HepG2 (cell line): Measurements from ENCODE around the gene SLC35B1. TPM values are rescaled to one million over a fixed set of nuclear protein-coding genes. Genes with fewer than 3 reads are reported as not detected.

ENCODE experiments used
- ARID4A ChIP-seq: sonication (generic); formaldehyde crosslinking; IDR thresholded peaks from 2 replicates; pipeline ENCODE4 v1.5.0; 2020; ENCODE audit warnings: mild to moderate bottlenecking, missing genetic modification reagents, borderline replicate concordance
- CHD4 ChIP-seq: fragments of 200-600 bp; sonication (generic); IDR thresholded peaks from 2 replicates; pipeline ENCODE4 v1.7.0; 2017; ENCODE audit warnings: mild to moderate bottlenecking, low read length, borderline replicate concordance
- E2F5 ChIP-seq: sonication (generic); formaldehyde crosslinking; conservative IDR thresholded peaks from 2 replicates; pipeline ENCODE4 v1.4.0; 2020; ENCODE audit warnings: missing genetic modification reagents
- EEA1 ChIP-seq: sonication (generic); formaldehyde crosslinking; IDR thresholded peaks from 2 replicates; pipeline ENCODE4 v1.5.1; 2020; ENCODE audit warnings: mild to moderate bottlenecking, missing genetic modification reagents, borderline replicate concordance
- MXD1 ChIP-seq: sonication (generic); formaldehyde crosslinking; IDR thresholded peaks from 2 replicates; pipeline ENCODE4 v1.4.0; 2020; ENCODE audit warnings: mild to moderate bottlenecking, missing genetic modification reagents
- NBN ChIP-seq: fragments of 450-650 bp; conservative IDR thresholded peaks from 2 replicates; pipeline ENCODE4 v1.6.1; 2017
- NFE2L1 ChIP-seq: sonication (generic); formaldehyde crosslinking; IDR thresholded peaks from 2 replicates; pipeline ENCODE4 v1.4.0; 2020; ENCODE audit warnings: missing genetic modification reagents, mild to moderate bottlenecking, borderline replicate concordance
- POLR2AphosphoS5 ChIP-seq: IDR thresholded peaks from 2 replicates; pipeline ENCODE4 v1.6.1; 2012; ENCODE audit warnings: low read depth, low read length
- SOX13 ChIP-seq, 3 experiments: fragments of 450-650 bp in 1 of 3; sonication (generic) in 1 of 3; formaldehyde crosslinking in 1 of 3; IDR thresholded peaks in 2 of 3; conservative IDR thresholded peaks in 1 of 3; 2 replicates each; pipeline versions ENCODE4 v1.5.0 to v1.6.1; 2016 to 2020; ENCODE audit warnings: antibody characterized with exemption in 1 of 3, mild to moderate bottlenecking in 1 of 3, missing compliant biosample characterization in 1 of 3, missing genetic modification reagents in 1 of 3, moderate library complexity in 1 of 3
- TEAD2 ChIP-seq: sonication (generic); formaldehyde crosslinking; IDR thresholded peaks from 2 replicates; pipeline ENCODE4 v1.9.0; 2021; ENCODE audit warnings: missing genetic modification reagents
- TOPORS ChIP-seq: sonication (generic); formaldehyde crosslinking; IDR thresholded peaks from 2 replicates; pipeline ENCODE4 v1.8.0; 2023; ENCODE audit warnings: mild to moderate bottlenecking, missing genetic modification reagents
- ZNF512B ChIP-seq: sonication (generic); formaldehyde crosslinking; IDR thresholded peaks from 2 replicates; pipeline ENCODE4 v1.5.1; 2020; ENCODE audit warnings: missing genetic modification reagents, mild to moderate bottlenecking, borderline replicate concordance
- ZNF543 ChIP-seq: sonication (generic); formaldehyde crosslinking; IDR thresholded peaks from 2 replicates; pipeline ENCODE4 v1.4.0; 2020; ENCODE audit warnings: mild to moderate bottlenecking, missing genetic modification reagents
- ZNF619 ChIP-seq: sonication (generic); formaldehyde crosslinking; IDR thresholded peaks from 2 replicates; pipeline ENCODE4 v1.4.0; 2020; ENCODE audit warnings: mild to moderate bottlenecking, missing genetic modification reagents
- ZNF709 ChIP-seq: sonication (generic); formaldehyde crosslinking; IDR thresholded peaks from 2 replicates; pipeline ENCODE4 v1.5.0; 2020; ENCODE audit warnings: mild to moderate bottlenecking, missing genetic modification reagents
- ZNF800 ChIP-seq: sonication (generic); formaldehyde crosslinking; IDR thresholded peaks from 2 replicates; pipeline ENCODE4 v1.4.0; 2020; ENCODE audit warnings: missing genetic modification reagents
- polyA plus RNA-seq, 8 experiments: library from polyadenylated mRNA; depleted of rRNA in 3 of 8; stranded (reverse) in 7 of 8; unstranded in 1 of 8; fragments of >200 nt; fragmentation: Illumina TruSeq in 4 of 8; extraction: Trizol in 4 of 8; gene quantifications; 2 replicates each; pipeline versions ENCODE4 v1.2.1 to v1.2.3, GENCODE V29; 2011 to 2016; ENCODE audit warnings: low read depth in 4 of 8, missing spikeins in 1 of 8, mixed read lengths in 1 of 8; ENCODE audit not compliant: insufficient read depth in 1 of 8
- total RNA-seq, 5 experiments: library from RNA; depleted of rRNA; stranded (reverse); fragments of >200 nt; fragmentation: Illumina TruSeq; extraction: Trizol; gene quantifications; 2 replicates each; pipeline ENCODE4 v1.2.3, GENCODE V29; 2016; ENCODE audit warnings: low read depth in 1 of 5

The SLC35B1 gene
- total and polyA plus RNA-seq, 2 of the 13 experiments (the other 11 are each of a cell fraction or from before 2014, with no cell fraction given) = 99.6 to 113 TPM

- peak; percentile 94 for TF ChIP-seq EEA1 (CRISPR knock-in tag)
- TF ChIP-seq ZNF512B (CRISPR knock-in tag) = peak; percentile 86; the same call in 1 of the 2 replicates
- peak; percentile 92; the same call in 1 of the 2 replicates for TF ChIP-seq ZNF800
- TF ChIP-seq CHD4 = no peak; the same call in 1 of the 2 replicates
- no peak; the same call in 1 of the 2 replicates for TF ChIP-seq SOX13 (IDR thresholded peaks at IDR 0.05)
- TF ChIP-seq SOX13 (CRISPR knock-in tag; conservative IDR thresholded peaks at IDR 0.05 in 1 of 2, IDR thresholded peaks at IDR 0.05 in 1 of 2) = peak in 1 of 2 experiments; percentile 66; a peak in 2 of 4 replicates
- peak; percentile 86; the same call in 1 of the 2 replicates for TF ChIP-seq NFE2L1 (CRISPR knock-in tag)
- TF ChIP-seq ARID4A (CRISPR knock-in tag) = peak; percentile 90
- TF ChIP-seq POLR2AphosphoS5 = peak; percentile 76
- TF ChIP-seq TEAD2 (CRISPR knock-in tag) = no peak; the same call in 1 of the 2 replicates
- peak; percentile 94 for TF ChIP-seq MXD1 (CRISPR knock-in tag)
- TF ChIP-seq ZNF709 (CRISPR knock-in tag) = peak; percentile 99
- peak; percentile 100 for TF ChIP-seq TOPORS (CRISPR knock-in tag)
- TF ChIP-seq E2F5 (CRISPR knock-in tag) = peak; percentile 63; the same call in 1 of the 2 replicates
- TF ChIP-seq ZNF619 (CRISPR knock-in tag) = no peak
- peak; percentile 97 for TF ChIP-seq ZNF543 (CRISPR knock-in tag)
- no peak for TF ChIP-seq NBN
These were observed 29.6 kb downstream of the SLC35B1 start, which contains the start of gene SPOP (continued) for GRCh38 chr17:49677933-49678847.
